ENCODE measurements around the gene MYOZ3. TPM values are rescaled to one million over a fixed set of nuclear protein-coding genes. Genes with fewer than 3 reads are reported as not detected.

Gene MYOZ3
- total RNA-seq, 1 experiment from 2014 or later = 0.10 TPM

DNA sequence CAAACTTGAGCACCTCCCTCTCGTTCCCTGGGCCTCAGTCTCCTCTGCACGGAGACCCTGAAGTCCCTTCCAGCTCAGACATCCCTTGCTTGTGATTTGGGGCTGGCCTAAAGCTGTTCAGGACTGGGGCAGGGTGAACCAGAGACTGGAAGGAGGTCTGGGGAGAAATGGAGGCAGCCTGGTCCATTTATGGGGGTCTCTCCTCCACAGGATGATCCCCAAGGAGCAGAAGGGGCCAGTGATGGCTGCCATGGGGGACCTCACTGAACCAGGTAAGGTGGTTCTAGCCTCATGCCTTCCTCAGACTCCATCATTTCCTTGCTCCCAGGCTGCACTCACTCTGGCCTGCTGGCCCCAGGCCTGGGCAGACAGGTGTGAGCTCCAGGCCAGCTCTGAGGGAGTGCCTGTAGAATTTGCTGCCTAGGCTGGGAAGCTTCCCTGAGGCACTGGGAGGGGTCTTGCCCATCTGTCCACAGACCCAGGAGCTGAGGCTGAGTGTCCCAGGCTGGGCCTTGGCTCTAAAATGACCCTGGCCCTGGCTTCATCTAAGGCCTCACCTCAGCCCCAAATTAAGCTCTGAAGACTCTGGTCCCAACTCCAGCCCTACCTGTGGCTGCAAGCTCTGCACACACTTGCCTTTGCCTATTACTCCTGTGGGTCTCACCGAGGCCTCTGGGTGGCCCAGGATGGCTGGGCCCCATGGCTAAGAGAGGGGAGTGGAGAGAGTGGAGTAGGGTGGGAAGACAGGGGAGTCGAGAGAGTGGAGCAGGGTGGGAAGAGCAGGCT is 1.9 kb downstream of the MYOZ3 start:
- ATAC-seq (peak; percentile 74), DNase-seq (ENCODE audit: low read depth, low spot score) (no peak)
- Histone ChIP-seq H3K4me1 (ENCODE audit: control insufficient read depth in 1 of 2, insufficient read depth in 2 of 2, low read length in 2 of 2) (no peaks in the 10 kb centered on the region), H3K4me3 (replicated peaks in 1 of 2; ENCODE audit: low read depth in 1 of 2, low read length in 2 of 2) (no peak overlapping the region), H3K27me3 (ENCODE audit: insufficient read depth, low read length) (no peaks in the 10 kb centered on the region; the same call in 1 of the 2 replicates), H3K9ac (ENCODE audit: low read length) (no peak overlapping the region), H3K27ac (ENCODE audit: low read depth, low read length) (no peak overlapping the region), H3K9me2 (ENCODE audit: insufficient read depth) (no peaks in the 10 kb centered on the region), H3K9me3 (ENCODE audit: control insufficient read depth in 1 of 2, insufficient read depth in 1 of 2, low read depth in 1 of 2, low read length in 2 of 2) (no peaks in the 10 kb centered on the region), H3K4me2 (ENCODE audit: low read length) (no peak overlapping the region), H4K20me1 (ENCODE audit: insufficient read depth) (no peaks in the 10 kb centered on the region), H3K79me2 (ENCODE audit: insufficient read depth, low read length) (no peaks in the 10 kb centered on the region), H3K36me3 (ENCODE audit: control insufficient read depth in 1 of 2, insufficient read depth in 2 of 2, low read length in 2 of 2) (no peaks in the 10 kb centered on the region), H2AFZ (ENCODE audit: low read depth, low read length, poor library complexity, severe bottlenecking) (no peak overlapping the region)
- intact Hi-C loops (cut with micrococcal nuclease) = no loop called here
- BruUV-seq (replicated peaks) = no TSS peak
- CTCF ChIA-PET = no interaction called here
- TF ChIP-seq ZFX (IDR thresholded peaks at IDR 0.05) = no peak
- TF ChIP-seq EZH2phosphoT487 (IDR thresholded peaks at IDR 0.05; ENCODE audit: borderline replicate concordance) = no peak
- TF ChIP-seq, protein P1, sequence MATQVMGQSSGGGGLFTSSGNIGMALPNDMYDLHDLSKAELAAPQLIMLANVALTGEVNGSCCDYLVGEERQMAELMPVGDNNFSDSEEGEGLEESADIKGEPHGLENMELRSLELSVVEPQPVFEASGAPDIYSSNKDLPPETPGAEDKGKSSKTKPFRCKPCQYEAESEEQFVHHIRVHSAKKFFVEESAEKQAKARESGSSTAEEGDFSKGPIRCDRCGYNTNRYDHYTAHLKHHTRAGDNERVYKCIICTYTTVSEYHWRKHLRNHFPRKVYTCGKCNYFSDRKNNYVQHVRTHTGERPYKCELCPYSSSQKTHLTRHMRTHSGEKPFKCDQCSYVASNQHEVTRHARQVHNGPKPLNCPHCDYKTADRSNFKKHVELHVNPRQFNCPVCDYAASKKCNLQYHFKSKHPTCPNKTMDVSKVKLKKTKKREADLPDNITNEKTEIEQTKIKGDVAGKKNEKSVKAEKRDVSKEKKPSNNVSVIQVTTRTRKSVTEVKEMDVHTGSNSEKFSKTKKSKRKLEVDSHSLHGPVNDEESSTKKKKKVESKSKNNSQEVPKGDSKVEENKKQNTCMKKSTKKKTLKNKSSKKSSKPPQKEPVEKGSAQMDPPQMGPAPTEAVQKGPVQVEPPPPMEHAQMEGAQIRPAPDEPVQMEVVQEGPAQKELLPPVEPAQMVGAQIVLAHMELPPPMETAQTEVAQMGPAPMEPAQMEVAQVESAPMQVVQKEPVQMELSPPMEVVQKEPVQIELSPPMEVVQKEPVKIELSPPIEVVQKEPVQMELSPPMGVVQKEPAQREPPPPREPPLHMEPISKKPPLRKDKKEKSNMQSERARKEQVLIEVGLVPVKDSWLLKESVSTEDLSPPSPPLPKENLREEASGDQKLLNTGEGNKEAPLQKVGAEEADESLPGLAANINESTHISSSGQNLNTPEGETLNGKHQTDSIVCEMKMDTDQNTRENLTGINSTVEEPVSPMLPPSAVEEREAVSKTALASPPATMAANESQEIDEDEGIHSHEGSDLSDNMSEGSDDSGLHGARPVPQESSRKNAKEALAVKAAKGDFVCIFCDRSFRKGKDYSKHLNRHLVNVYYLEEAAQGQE (IDR thresholded peaks at IDR 0.05; ENCODE audit: low read depth) = no peak
- TF ChIP-seq RAD21 (IDR thresholded peaks at IDR 0.05; ENCODE audit: low read depth) = no peak
- no peak for TF ChIP-seq YY1 (IDR thresholded peaks at IDR 0.05; ENCODE audit: extremely low read depth, insufficient replicate concordance, low read depth, low read length)
- TF ChIP-seq EGR1 (IDR thresholded peaks at IDR 0.05; ENCODE audit: low read depth) = no peak
- TF ChIP-seq CBX3 (IDR thresholded peaks at IDR 0.05; ENCODE audit: low read depth) = no peak
- TF ChIP-seq SIN3A (IDR thresholded peaks at IDR 0.05; ENCODE audit: low read depth) = no peak
- no peak for TF ChIP-seq SP1 (IDR thresholded peaks at IDR 0.05; ENCODE audit: low read depth)
- no peak for TF ChIP-seq ZNF274 (IDR thresholded peaks at IDR 0.05; ENCODE audit: low read depth, low read length)
- POLR2A ChIA-PET = no interaction called here
- RAD21 ChIA-PET (ENCODE audit: low non-redundant PET in 1 of 2, low total read pairs in 2 of 2, uncharacterized antibody in 2 of 2, unreplicated experiment in 2 of 2) = interaction anchor here in 1 of 2 experiments (0.8 kb wide), 1 partner anchor 102 kb away, joined by 3 read pairs; no protein-coding TSS in a partner anchor

All from HCT116 (cell line).